Measurements from ENCODE around the gene TMEM139. TPM values are rescaled to one million over a fixed set of nuclear protein-coding genes. Genes with fewer than 3 reads are reported as not detected.

TMEM139 gene
- total RNA-seq, 1 donor from 2014 or later, result 0.47 TPM

- H3K9me3 Mint-ChIP-seq, result no peaks in the 10 kb centered on the region
- no peak for TF ChIP-seq CTCF (IDR thresholded peaks at IDR 0.05)
- H3K27me3 Mint-ChIP-seq, result no peaks in the 10 kb centered on the region
- no peak for ATAC-seq (ENCODE audit: low read depth)
- POLR2A ChIA-PET, result interaction anchor here (0.6 to 1.2 kb wide), 3 partner anchors 10 to 95 kb away, joined by 3 to 5 read pairs (median 4); partner anchors contain the start of gene CASP2
- no peak overlapping the region for H3K27ac Mint-ChIP-seq
- DNase-seq, result no peak
- intact Hi-C loops (cut with micrococcal nuclease), result loop anchor here (5.0 kb wide), 2 partner anchors 39 to 109 kb away; no protein-coding TSS in a partner anchor
- peaks cover 11% of the 10 kb centered on the region for H3K4me1 Mint-ChIP-seq
- peaks cover 54% of the 10 kb centered on the region for H3K36me3 Mint-ChIP-seq (ENCODE audit: low read depth)
- CTCF ChIA-PET, result interaction anchor here (1.0 kb wide), 1 partner anchor 68 kb away, joined by 5 read pairs; no protein-coding TSS in a partner anchor
- H3K4me3 Mint-ChIP-seq, result no peak overlapping the region
Measured at GRCh38 chr7:143308632-143309031, 23.9 kb downstream of the TMEM139 start.

DNA sequence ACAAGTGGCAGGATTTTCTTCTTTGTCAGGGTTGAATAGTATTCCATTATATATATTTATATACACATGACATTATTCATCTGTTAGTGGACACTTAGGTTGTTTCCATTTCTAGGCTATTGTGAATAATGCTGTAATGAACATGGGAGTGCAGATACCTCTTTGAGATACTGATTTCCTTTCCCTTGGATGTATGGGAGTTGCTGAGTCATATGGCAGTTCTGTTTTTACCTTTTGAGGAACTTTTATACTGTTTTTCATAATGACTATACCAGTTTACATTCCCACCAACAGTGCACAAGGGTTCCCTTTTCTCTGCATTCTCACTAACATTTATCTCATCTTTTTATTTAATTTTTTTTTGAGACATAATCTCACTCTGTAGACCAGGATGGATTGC lies 29.4 kb downstream of the TMEM139 start:
- DNase-seq (no peak), ATAC-seq (ENCODE audit: low read depth) (no peak)
- ChIA-PET CTCF (no interaction called here), POLR2A (no interaction called here)
- H3K27me3 Mint-ChIP-seq, result no peaks in the 10 kb centered on the region
- no peak overlapping the region for H3K27ac Mint-ChIP-seq
- H3K9me3 Mint-ChIP-seq, result no peaks in the 10 kb centered on the region
- TF ChIP-seq CTCF (IDR thresholded peaks at IDR 0.05), result no peak
- intact Hi-C loops (cut with micrococcal nuclease), result no loop called here
- peaks cover 6% of the 10 kb centered on the region for H3K36me3 Mint-ChIP-seq (ENCODE audit: low read depth)
- peaks cover 9% of the 10 kb centered on the region for H3K4me1 Mint-ChIP-seq
- H3K4me3 Mint-ChIP-seq, result no peak overlapping the region

DNA sequence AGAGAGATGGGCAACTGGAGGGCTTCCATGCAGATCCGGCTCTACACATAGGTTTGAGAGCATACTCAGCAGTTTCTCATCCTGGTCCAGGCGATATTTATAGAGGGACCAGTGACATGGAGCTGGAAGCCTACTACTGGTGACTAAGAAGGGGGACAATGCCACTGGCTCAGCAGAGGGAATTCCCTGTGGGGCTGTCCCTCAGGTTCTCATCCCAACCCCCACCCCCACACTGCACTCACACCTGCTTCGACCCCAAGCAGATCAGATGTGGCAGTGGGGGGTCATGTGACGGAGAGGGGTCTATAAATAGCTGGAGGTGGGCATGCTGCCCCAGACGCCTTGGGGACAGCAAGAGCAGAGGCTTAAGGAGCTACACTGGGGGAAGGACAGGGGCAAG lies 31.0 kb downstream of the TMEM139 start, which contains the start of gene CLCN1:
Gene CLCN1, plus strand, starts transcription at position 336 of the 400 bp plus-strand sequence. CDS start 102 bp downstream, outside the sequence.
- Mint-ChIP-seq H3K9me3 (no peaks in the 10 kb centered on the region), H3K27me3 (no peaks in the 10 kb centered on the region), H3K36me3 (ENCODE audit: low read depth) (no peaks in the 10 kb centered on the region), H3K4me3 (no peak within 1 kb of the TSS), H3K27ac (no peak within 1 kb of the TSS), H3K4me1 (no peaks in the 10 kb centered on the region)
- TF ChIP-seq CTCF (IDR thresholded peaks at IDR 0.05), result no peak
- ChIA-PET POLR2A (no interaction called here), CTCF (interaction anchor here (0.7 kb wide), 1 partner anchor 16 kb away, joined by 3 read pairs; no protein-coding TSS in a partner anchor)
- ATAC-seq (ENCODE audit: low read depth) (no peak), DNase-seq (no peak)
- intact Hi-C loops (cut with micrococcal nuclease), result no loop called here

DNA sequence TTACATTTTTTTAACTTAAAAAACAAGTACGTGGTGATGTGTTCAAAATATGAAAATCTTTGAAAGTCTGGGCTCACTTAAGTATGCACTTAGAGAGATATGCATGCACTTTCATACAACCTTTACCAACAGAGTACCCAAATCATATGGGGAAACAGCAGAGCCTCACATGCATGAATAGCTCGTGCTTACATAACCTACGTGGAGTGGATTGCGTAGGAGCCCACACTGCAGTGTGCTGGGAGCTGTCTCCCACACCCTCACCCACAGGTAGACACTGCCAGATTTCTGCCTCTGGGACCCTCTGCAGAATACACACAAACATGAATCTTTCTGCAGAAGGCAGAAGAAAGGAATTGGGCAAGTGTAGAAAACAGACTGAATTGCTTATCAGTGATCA lies 31.7 kb downstream of the TMEM139 start:
- intact Hi-C loops (cut with micrococcal nuclease), result no loop called here
- TF ChIP-seq CTCF (IDR thresholded peaks at IDR 0.05), result no peak
- ChIA-PET CTCF (no interaction called here), POLR2A (no interaction called here)
- Mint-ChIP-seq H3K4me1 (no peaks in the 10 kb centered on the region), H3K27ac (no peak overlapping the region), H3K9me3 (no peaks in the 10 kb centered on the region), H3K4me3 (no peak overlapping the region), H3K27me3 (no peaks in the 10 kb centered on the region), H3K36me3 (ENCODE audit: low read depth) (no peaks in the 10 kb centered on the region)
- DNase-seq, result no peak
- ATAC-seq (ENCODE audit: low read depth), result no peak

GRCh38 chr7:143318661-143319060 lies 33.9 kb downstream of the TMEM139 start:
- Mint-ChIP-seq H3K27me3 (no peaks in the 10 kb centered on the region), H3K9me3 (no peaks in the 10 kb centered on the region), H3K4me1 (no peaks in the 10 kb centered on the region), H3K36me3 (ENCODE audit: low read depth) (no peaks in the 10 kb centered on the region), H3K27ac (no peak overlapping the region), H3K4me3 (no peak overlapping the region)
- TF ChIP-seq CTCF (IDR thresholded peaks at IDR 0.05), result no peak
- CTCF ChIA-PET, result interaction anchor here (1.8 kb wide), 1 partner anchor 78 kb away, joined by 4 read pairs; no protein-coding TSS in a partner anchor
- POLR2A ChIA-PET, result interaction anchor here (0.8 kb wide), 1 partner anchor 10 kb away, joined by 4 read pairs; no protein-coding TSS in a partner anchor
- ATAC-seq (ENCODE audit: low read depth) (no peak), DNase-seq (no peak)
- intact Hi-C loops (cut with micrococcal nuclease), result no loop called here

Data from activated B cell treated with CpG ODN at 0.5 μM for 24 hours (primary cell).